NCI-H2227 (cell line): ENCODE results near the gene PLBD2.
A peak's percentile ranks its signal among the peaks of the same experiment; 100 is the strongest.

ENCODE experiments used
- DNase-seq: peaks from one replicate; lab custom pipeline; 2025; ENCODE audit not compliant: unreplicated experiment; lab: John Stamatoyannopoulos, UW

PLBD2 gene

GRCh38 chr12:113414519-113415038 lies 56.2 kb downstream of the PLBD2 start:
- DNase-seq: no peak

- DNase-seq: no peak
Measured at GRCh38 chr12:113416091-113416754, 57.8 kb downstream of the PLBD2 start.

GRCh38 chr12:113418213-113418879 lies 60.0 kb downstream of the PLBD2 start:
- DNase-seq: no peak

GRCh38 chr12:113420996-113421595 lies 62.7 kb downstream of the PLBD2 start:
- no peak for DNase-seq

- peak; percentile 72 for DNase-seq
Measured at GRCh38 chr12:113422030-113422885, 63.9 kb downstream of the PLBD2 start, which contains the start of gene SDSL. SDSL (plus strand) TSS chr12:113422380; CDS start chr12:113427983, 5,603 bp downstream.

GRCh38 chr12:113422886-113423669 lies 64.7 kb downstream of the PLBD2 start:
- DNase-seq: no peak

- no peak for DNase-seq
Measured at GRCh38 chr12:113424456-113424855, 66.1 kb downstream of the PLBD2 start.

- no peak for DNase-seq
Measured at GRCh38 chr12:113424915-113425823, 66.8 kb downstream of the PLBD2 start.

GRCh38 chr12:113425960-113426453 lies 67.6 kb downstream of the PLBD2 start:
- DNase-seq: no peak

GRCh38 chr12:113427882-113428281 lies 69.5 kb downstream of the PLBD2 start:
- no peak for DNase-seq

GRCh38 chr12:113428482-113428881 lies 70.1 kb downstream of the PLBD2 start:
- no peak for DNase-seq

- DNase-seq: no peak
Measured at GRCh38 chr12:113432986-113433385, 74.6 kb downstream of the PLBD2 start.

GRCh38 chr12:113435367-113435766 lies 77.0 kb downstream of the PLBD2 start:
- no peak for DNase-seq

- no peak for DNase-seq
Measured at GRCh38 chr12:113436586-113436985, 78.2 kb downstream of the PLBD2 start.

GRCh38 chr12:113436993-113437728 lies 78.8 kb downstream of the PLBD2 start:
- no peak for DNase-seq

GRCh38 chr12:113437729-113438100 lies 79.3 kb downstream of the PLBD2 start:
- no peak for DNase-seq

GRCh38 chr12:113438523-113439300 lies 80.3 kb downstream of the PLBD2 start:
- DNase-seq: no peak

- DNase-seq: no peak
Measured at GRCh38 chr12:113439301-113439597, 80.9 kb downstream of the PLBD2 start.
